Uterus (tissue), 4 donors: Measurements from ENCODE around the gene DLEU7. TPM values are rescaled to one million over a fixed set of nuclear protein-coding genes. Genes with fewer than 3 reads are reported as not detected.

Experiments used
- DNase-seq, 2 donors: peaks; one replicate each; pipeline ENCODE4 v3.0.0-alpha.2; 2019 to 2020
- H3K27ac ChIP-seq, 2 donors: fragments of 200-600 bp; sonication (generic); 1 replicate in 1 of 2; 2 replicates in 1 of 2; pipeline ENCODE4 v1.5.1; 2016 to 2018
- H3K27me3 ChIP-seq, 2 donors: fragments of 200-600 bp; sonication (generic); one replicate each; pipeline ENCODE4 v1.5.1; 2018 to 2019; ENCODE audit warnings: control low read depth in 1 of 2
- H3K36me3 ChIP-seq, 2 donors: fragments of 200-600 bp; sonication (generic); one replicate each; pipeline ENCODE4 v1.5.1; 2019; ENCODE audit warnings: control low read depth in 1 of 2
- H3K4me1 ChIP-seq, 2 donors: fragments of 200-600 bp; sonication (generic); one replicate each; pipeline ENCODE4 v1.5.1; 2018 to 2019; ENCODE audit warnings: control low read depth in 1 of 2
- H3K4me3 ChIP-seq, 2 donors: fragments of 200-600 bp; sonication (generic); 1 replicate in 1 of 2; 2 replicates in 1 of 2; pipeline ENCODE4 v1.5.1; 2018 to 2019; ENCODE audit warnings: mild to moderate bottlenecking in 1 of 2
- H3K9me3 ChIP-seq, 2 donors: fragments of 200-600 bp; sonication (generic); one replicate each; pipeline ENCODE4 v1.5.1; 2019; ENCODE audit warnings: control low read depth in 1 of 2
- CTCF ChIP-seq, 4 experiments: fragments of 200-600 bp in 2 of 4; fragments of 450-650 bp in 2 of 4; sonication (generic) in 2 of 4; IDR thresholded peaks; one replicate each; pipeline ENCODE4 v1.5.1; 2016 to 2019; ENCODE audit warnings: antibody characterized with exemption in 4 of 4, mild to moderate bottlenecking in 2 of 4, moderate library complexity in 1 of 4
- POLR2A ChIP-seq, 2 donors: fragments of 450-650 bp; IDR thresholded peaks; one replicate each; pipeline ENCODE4 v1.6.1; 2016; ENCODE audit warnings: antibody characterized with exemption in 2 of 2, mild to moderate bottlenecking in 1 of 2, moderate library complexity in 1 of 2
- intact Hi-C: fragments of 100-400 bp; cut with DNase I; formaldehyde crosslinking; loops from one replicate; pipeline ENCODE4 v1.15.1; 2023; ENCODE audit warnings: low total_unique reads
- total RNA-seq, 4 donors: library from RNA; depleted of rRNA in 3 of 4; stranded (reverse); fragments of >200 nt in 3 of 4; gene quantifications; one replicate each; pipeline versions ENCODE4 v1.1.0 to v1.2.4, GENCODE V29; 2014 to 2023
- donor health status: DM: yes; HTN: yes; CAD: no.

DLEU7 gene
- total RNA-seq, 4 donors from 2014 or later = not detected

- H3K27ac ChIP-seq = no peak overlapping the region
- intact Hi-C loops = no loop called here
- no peaks in the 10 kb centered on the region for H3K36me3 ChIP-seq
- TF ChIP-seq CTCF (IDR thresholded peaks at IDR 0.05) (no peak), POLR2A (IDR thresholded peaks at IDR 0.05) (no peak)
- H3K4me3 ChIP-seq = no peak overlapping the region
- H3K9me3 ChIP-seq = no peaks in the 10 kb centered on the region
- DNase-seq = no peak
- H3K27me3 ChIP-seq = no peaks in the 10 kb centered on the region
- no peaks in the 10 kb centered on the region for H3K4me1 ChIP-seq
These were observed 3.2 kb downstream of the DLEU7 start for GRCh38 chr13:50840284-50840683.

DNA sequence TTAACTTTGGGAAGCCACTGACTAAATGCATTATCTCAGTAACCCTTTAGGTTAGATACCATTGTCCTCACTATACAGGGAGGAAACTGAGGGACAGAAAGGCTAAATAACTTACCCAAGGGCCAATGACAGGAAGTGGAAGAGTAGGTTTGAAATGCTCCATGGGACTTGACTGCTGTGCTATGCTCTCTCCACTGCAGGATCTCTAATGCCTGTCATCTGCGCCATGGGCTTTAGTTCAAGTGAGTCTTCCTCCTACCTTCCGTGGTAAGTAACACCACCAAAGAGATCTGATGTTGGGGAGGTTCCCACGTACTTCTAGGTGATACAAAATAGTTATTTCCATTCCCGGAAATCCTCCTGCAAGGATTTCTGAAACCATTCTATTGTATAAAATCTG is 3.7 kb downstream of the DLEU7 start:
- H3K4me1 ChIP-seq = no peaks in the 10 kb centered on the region
- H3K36me3 ChIP-seq = no peaks in the 10 kb centered on the region
- no peak for DNase-seq
- H3K27me3 ChIP-seq = no peaks in the 10 kb centered on the region
- no peak overlapping the region for H3K27ac ChIP-seq
- intact Hi-C loops = no loop called here
- TF ChIP-seq POLR2A (IDR thresholded peaks at IDR 0.05) (no peak), CTCF (IDR thresholded peaks at IDR 0.05) (no peak)
- no peaks in the 10 kb centered on the region for H3K9me3 ChIP-seq
- H3K4me3 ChIP-seq = no peak overlapping the region

DNA sequence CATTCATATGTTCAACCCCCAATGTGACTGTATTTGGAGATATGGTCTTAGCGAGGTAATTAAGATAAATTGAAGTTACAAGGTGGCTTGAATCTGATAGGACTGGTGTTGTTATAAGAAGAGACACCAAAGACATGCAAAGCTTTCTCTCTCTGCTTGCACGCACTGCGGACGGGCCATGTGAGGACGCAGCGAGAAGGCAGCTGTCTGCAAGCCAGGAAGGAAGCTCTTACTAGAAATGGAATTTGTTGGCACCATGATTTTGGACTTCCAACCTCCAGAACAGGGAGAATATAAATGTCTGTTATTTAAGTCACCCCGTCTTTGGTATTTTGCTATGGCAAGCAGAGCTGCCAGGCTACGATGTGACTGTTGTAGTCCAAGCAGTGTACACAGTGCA is 4.8 kb downstream of the DLEU7 start:
- no peak overlapping the region for H3K4me3 ChIP-seq
- no peak for DNase-seq
- H3K36me3 ChIP-seq = no peaks in the 10 kb centered on the region
- no peaks in the 10 kb centered on the region for H3K27me3 ChIP-seq
- no peaks in the 10 kb centered on the region for H3K9me3 ChIP-seq
- intact Hi-C loops = no loop called here
- TF ChIP-seq CTCF (IDR thresholded peaks at IDR 0.05) = no peak
- TF ChIP-seq POLR2A (IDR thresholded peaks at IDR 0.05) = no peak
- no peaks in the 10 kb centered on the region for H3K4me1 ChIP-seq
- H3K27ac ChIP-seq = no peak overlapping the region

GRCh38 chr13:50838031-50838430 is 5.5 kb downstream of the DLEU7 start:
- Histone ChIP-seq H3K9me3 (no peaks in the 10 kb centered on the region), H3K4me3 (no peak overlapping the region), H3K27me3 (no peaks in the 10 kb centered on the region), H3K27ac (no peak overlapping the region), H3K36me3 (no peaks in the 10 kb centered on the region), H3K4me1 (no peaks in the 10 kb centered on the region)
- DNase-seq = no peak
- intact Hi-C loops = no loop called here
- TF ChIP-seq POLR2A (IDR thresholded peaks at IDR 0.05) = no peak
- TF ChIP-seq CTCF (IDR thresholded peaks at IDR 0.05) = no peak

- intact Hi-C loops = no loop called here
- DNase-seq = no peak
- Histone ChIP-seq H3K36me3 (no peaks in the 10 kb centered on the region), H3K4me1 (no peaks in the 10 kb centered on the region), H3K27ac (no peak overlapping the region), H3K27me3 (no peaks in the 10 kb centered on the region), H3K4me3 (no peak overlapping the region), H3K9me3 (no peaks in the 10 kb centered on the region)
- TF ChIP-seq CTCF (IDR thresholded peaks at IDR 0.05) (no peak), POLR2A (IDR thresholded peaks at IDR 0.05) (no peak)
These were observed 12.0 kb downstream of the DLEU7 start for GRCh38 chr13:50831512-50831911.
